Nephron progenitor cell (in vitro differentiated cells): ENCODE results near the gene CDS2.

Source experiments
- DNase-seq: peaks from one replicate; pipeline ENCODE4 v3.0.0; 2021
- H3K27ac Mint-ChIP-seq: 2 replicates; pipeline ENCODE4 v1.8.0; 2021; ENCODE audit warnings: mild to moderate bottlenecking, moderate library complexity, mixed read lengths
- H3K27me3 Mint-ChIP-seq: 2 replicates; pipeline ENCODE4 v1.8.0; 2021; ENCODE audit warnings: mild to moderate bottlenecking, low read depth, mixed read lengths; ENCODE audit not compliant: poor library complexity
- H3K36me3 Mint-ChIP-seq: 2 replicates; pipeline ENCODE4 v1.8.0; 2021; ENCODE audit warnings: low read depth, mixed read lengths
- H3K4me1 Mint-ChIP-seq: 2 replicates; pipeline ENCODE4 v1.8.0; 2021; ENCODE audit warnings: mixed read lengths
- H3K4me3 Mint-ChIP-seq: 2 replicates; pipeline ENCODE4 v1.8.0; 2021; ENCODE audit warnings: mild to moderate bottlenecking, moderate library complexity, mixed read lengths
- H3K9me3 Mint-ChIP-seq: 2 replicates; pipeline ENCODE4 v1.8.0; 2021; ENCODE audit warnings: mild to moderate bottlenecking, moderate library complexity, mixed read lengths
- CTCF ChIP-seq: fragments of 200-600 bp; sonication (generic); IDR thresholded peaks from 2 replicates; pipeline ENCODE4 v1.5.0; 2021; ENCODE audit warnings: antibody characterized with exemption

The CDS2 gene

GRCh38 chr20:5187122-5187521 is 60.3 kb downstream of the CDS2 start:
- no peak for TF ChIP-seq CTCF
- H3K36me3 Mint-ChIP-seq, result peaks cover 32% of the 10 kb centered on the region
- H3K27me3 Mint-ChIP-seq, result no peaks in the 10 kb centered on the region
- H3K4me1 Mint-ChIP-seq, result peaks cover 45% of the 10 kb centered on the region
- no peak overlapping the region for H3K27ac Mint-ChIP-seq
- DNase-seq, result no peak
- H3K4me3 Mint-ChIP-seq, result no peak overlapping the region
- H3K9me3 Mint-ChIP-seq, result no peaks in the 10 kb centered on the region

GRCh38 chr20:5188736-5189135 is 61.9 kb downstream of the CDS2 start:
- no peak for TF ChIP-seq CTCF
- no peaks in the 10 kb centered on the region for H3K27me3 Mint-ChIP-seq
- peaks cover 21% of the 10 kb centered on the region for H3K36me3 Mint-ChIP-seq
- peaks cover 38% of the 10 kb centered on the region for H3K4me1 Mint-ChIP-seq
- no peak for DNase-seq
- no peaks in the 10 kb centered on the region for H3K9me3 Mint-ChIP-seq
- H3K27ac Mint-ChIP-seq, result peak overlapping the region; percentile 90
- H3K4me3 Mint-ChIP-seq, result no peak overlapping the region

- no peak for DNase-seq
- Mint-ChIP-seq H3K36me3 (peaks cover 16% of the 10 kb centered on the region), H3K9me3 (no peaks in the 10 kb centered on the region), H3K4me1 (peaks cover 33% of the 10 kb centered on the region), H3K4me3 (no peak overlapping the region), H3K27me3 (no peaks in the 10 kb centered on the region), H3K27ac (peak overlapping the region; percentile 48)
- TF ChIP-seq CTCF, result no peak
These were observed 63.1 kb downstream of the CDS2 start for GRCh38 chr20:5189917-5190316.

GRCh38 chr20:5190444-5190843 is 63.6 kb downstream of the CDS2 start:
- H3K4me1 Mint-ChIP-seq, result peaks cover 33% of the 10 kb centered on the region
- TF ChIP-seq CTCF, result no peak
- no peak overlapping the region for H3K4me3 Mint-ChIP-seq
- no peak for DNase-seq
- no peak overlapping the region for H3K27ac Mint-ChIP-seq
- peaks cover 16% of the 10 kb centered on the region for H3K36me3 Mint-ChIP-seq
- no peaks in the 10 kb centered on the region for H3K27me3 Mint-ChIP-seq
- H3K9me3 Mint-ChIP-seq, result no peaks in the 10 kb centered on the region

GRCh38 chr20:5191829-5192569 is 65.2 kb downstream of the CDS2 start:
- Mint-ChIP-seq H3K27ac (peak overlapping the region; percentile 89), H3K4me3 (peak overlapping the region; percentile 42), H3K36me3 (peaks cover 11% of the 10 kb centered on the region), H3K27me3 (no peaks in the 10 kb centered on the region), H3K9me3 (no peaks in the 10 kb centered on the region), H3K4me1 (peaks cover 33% of the 10 kb centered on the region)
- TF ChIP-seq CTCF, result peak; percentile 69
- DNase-seq, result peak; percentile 37
